ENCODE data around the gene SPDL1. TPM values are rescaled to one million over a fixed set of nuclear protein-coding genes. Genes with fewer than 3 reads are reported as not detected.

Gene SPDL1, protein sequence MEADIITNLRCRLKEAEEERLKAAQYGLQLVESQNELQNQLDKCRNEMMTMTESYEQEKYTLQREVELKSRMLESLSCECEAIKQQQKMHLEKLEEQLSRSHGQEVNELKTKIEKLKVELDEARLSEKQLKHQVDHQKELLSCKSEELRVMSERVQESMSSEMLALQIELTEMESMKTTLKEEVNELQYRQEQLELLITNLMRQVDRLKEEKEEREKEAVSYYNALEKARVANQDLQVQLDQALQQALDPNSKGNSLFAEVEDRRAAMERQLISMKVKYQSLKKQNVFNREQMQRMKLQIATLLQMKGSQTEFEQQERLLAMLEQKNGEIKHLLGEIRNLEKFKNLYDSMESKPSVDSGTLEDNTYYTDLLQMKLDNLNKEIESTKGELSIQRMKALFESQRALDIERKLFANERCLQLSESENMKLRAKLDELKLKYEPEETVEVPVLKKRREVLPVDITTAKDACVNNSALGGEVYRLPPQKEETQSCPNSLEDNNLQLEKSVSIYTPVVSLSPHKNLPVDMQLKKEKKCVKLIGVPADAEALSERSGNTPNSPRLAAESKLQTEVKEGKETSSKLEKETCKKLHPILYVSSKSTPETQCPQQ
- total RNA-seq, result 16.9 and 22.3 TPM in 2 replicates

DNA sequence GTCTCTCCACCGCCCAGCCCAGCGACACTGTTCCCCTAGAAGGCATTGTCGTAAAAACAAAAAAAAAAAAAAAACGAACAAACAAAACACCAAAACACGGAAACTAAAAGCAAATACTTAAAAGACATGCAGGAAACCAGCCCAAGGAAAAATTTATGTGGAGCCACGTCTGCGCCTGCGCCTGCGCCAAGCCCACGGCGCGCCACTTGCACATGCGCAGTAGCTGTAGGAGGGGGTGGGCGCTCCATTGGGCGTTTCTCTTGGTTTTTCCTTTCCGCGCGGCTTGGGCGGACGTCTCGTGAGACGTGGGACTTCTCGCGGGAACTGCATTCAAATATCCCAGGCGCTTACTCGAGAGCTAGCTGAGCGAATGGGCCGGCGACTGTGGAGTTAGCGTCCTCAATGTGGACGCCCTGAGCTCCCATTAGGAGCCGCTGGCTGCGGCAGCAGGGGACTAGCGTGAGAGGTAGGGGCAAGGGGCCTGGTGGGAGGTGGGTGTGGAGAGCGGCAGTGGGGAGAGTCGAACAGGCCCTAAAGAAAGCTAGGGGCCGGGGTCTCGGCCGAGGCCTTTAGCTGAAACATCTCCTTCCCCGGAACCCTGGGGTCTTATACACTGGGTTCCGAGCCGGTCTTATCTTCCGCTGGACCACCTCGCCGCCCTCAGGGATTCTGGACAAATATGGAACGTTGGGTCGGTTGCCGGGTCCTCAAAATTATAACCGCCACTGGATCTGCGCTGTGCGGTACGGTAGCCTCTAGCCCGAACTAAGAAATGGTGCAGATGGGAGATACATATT is at the start of gene SPDL1:
SPDL1 (plus strand) TSS at position 350 of the 797 bp plus-strand sequence. CDS start 4,644 bp downstream, outside the sequence.

DNA sequence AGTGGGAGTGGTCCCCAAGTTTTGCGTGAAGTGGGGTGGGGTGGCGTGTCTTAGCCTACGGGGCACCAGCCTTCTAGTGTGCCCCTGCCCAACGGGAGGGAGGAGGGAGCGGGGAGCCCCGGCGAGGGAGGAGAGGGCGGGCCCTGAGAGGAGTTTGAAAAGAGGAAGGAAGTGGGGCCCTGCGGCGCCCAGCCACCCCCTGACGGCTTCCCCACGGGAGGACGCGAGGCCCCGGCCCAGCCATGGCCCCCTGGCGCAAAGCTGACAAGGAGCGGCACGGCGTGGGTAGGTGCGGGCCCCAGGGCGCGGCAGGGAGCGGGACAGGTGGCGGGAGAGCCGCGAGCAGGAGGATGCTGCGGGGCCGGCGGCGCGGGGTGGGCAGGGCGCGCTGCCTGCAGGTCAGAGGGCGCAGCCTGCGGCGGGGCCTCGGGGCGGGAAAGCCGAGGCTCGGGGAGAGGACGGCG is 53.5 kb downstream of the SPDL1 start, which contains the start of gene DOCK2:
DOCK2 (plus strand) TSS at position 191 of the 464 bp plus-strand sequence; CDS start at position 243, 52 bp downstream.

Other genes starting within 250 kb of the SPDL1 start
- gene DOCK2, start 53.5 kb downstream of the SPDL1 start, total RNA-seq, result 3.1 and 12.2 TPM in 2 replicates